Measurements from ENCODE around the gene DNAH11.

GRCh38 chr7:21524680-21525079, 18.2 kb upstream of the DNAH11 start:
- no peak for TF ChIP-seq CTCF (IDR thresholded peaks at IDR 0.05)
- TF ChIP-seq POLR2A (IDR thresholded peaks at IDR 0.05), result no peak
